HG02623 (cell line): Measurements from ENCODE around the gene ATP11A.

ENCODE experiments used
- ATAC-seq: cut with Tn5 transposase; IDR thresholded peaks from one replicate; pipeline ENCODE4 v1.9.1; 2021; ENCODE audit warnings: moderate library complexity; ENCODE audit not compliant: unreplicated experiment

Gene ATP11A

GRCh38 chr13:112689303-112690245, at the start of gene ATP11A:
Gene ATP11A (plus strand): TSS chr13:112690038. CDS start chr13:112690417, 379 bp downstream.
- ATAC-seq: peak; percentile 69

DNA sequence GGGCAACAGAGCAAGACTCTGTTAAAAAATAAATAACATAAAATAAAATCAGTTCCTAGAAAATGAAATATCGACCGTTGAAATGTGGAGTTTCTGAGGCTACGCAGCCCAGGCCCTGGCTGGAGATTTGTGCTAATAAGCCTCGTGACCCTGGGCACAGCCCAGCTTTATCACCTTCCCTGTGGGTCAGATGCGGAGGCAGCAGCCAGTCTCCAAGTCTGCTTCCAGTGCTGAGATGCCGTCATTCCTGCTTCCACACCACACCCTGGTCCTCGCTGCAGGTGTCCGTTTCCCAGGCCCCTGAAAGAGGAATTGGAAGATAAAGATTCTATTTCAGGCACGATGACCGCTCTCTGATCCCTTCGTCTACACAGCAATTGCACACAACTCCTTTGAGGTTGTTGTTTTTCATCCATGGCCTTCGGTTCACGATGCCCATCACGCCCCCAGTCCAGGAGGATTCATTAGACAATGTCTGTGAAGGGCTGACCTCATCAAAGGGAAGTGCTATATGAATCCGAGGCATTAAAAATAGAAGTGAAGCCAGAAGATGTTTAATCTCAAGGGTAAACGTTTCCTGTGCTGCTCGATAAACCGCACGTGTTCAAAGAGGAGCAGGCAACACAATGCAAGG, 48.3 kb upstream of the ATP11A start:
- ATAC-seq: no peak

- no peak for ATAC-seq
Measured at GRCh38 chr13:112642090-112642460, 47.8 kb upstream of the ATP11A start.

DNA sequence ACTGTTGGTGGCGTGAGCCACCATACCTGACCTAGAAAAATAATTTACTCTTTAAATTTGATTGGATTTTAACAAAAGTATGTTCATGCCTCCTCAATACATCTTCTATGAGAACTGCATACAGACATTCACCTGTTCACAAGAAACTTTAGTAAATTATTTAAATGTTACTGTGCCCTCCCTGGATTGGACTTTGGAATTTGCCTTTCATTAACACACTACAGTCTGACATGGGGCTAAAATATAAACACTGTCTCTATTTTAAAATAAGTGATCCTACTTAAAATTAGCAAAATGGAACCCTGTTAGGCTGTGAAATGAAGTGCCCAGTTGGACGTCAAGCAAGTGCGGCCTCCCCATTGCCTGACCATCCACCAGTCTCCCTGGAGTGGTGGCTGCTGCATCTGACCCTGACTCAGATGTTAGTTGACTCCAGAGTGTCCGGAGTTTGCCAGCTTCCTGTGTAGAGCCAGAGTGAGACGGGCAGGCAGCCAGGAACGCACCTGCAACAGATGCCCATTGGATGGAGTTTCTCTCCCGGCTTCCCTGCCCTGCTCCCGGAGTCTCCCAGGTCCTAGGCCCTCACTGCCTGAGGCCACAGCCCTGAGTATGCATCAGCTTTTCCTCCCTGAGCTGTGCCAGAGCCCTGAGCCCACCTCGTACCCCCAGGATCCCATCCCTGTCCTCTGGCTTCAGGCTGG, 45.9 kb upstream of the ATP11A start:
- no peak for ATAC-seq

GRCh38 chr13:112645327-112645914, 44.4 kb upstream of the ATP11A start:
- ATAC-seq: no peak

DNA sequence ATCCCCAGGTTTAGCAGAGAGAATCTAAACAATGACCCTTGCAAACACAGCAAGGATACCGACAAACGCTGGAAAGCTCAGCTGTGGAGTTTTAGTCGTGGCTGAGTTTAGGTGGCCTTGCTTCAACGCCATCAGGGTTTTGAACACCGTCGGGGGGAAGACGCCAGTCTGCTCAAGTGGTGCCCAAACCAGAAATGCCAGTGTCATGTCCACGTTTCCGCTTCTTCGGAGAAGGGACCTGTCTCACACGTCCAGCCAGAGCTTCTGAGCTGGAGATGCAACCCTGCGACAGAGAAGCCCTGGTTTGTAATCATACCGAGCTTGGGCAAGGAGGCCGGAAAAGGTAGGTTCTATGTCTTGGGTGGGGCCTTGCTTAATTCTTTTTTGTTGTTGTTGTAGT, 42.6 kb upstream of the ATP11A start:
- ATAC-seq: no peak

GRCh38 chr13:112648101-112648500, 41.7 kb upstream of the ATP11A start:
- ATAC-seq: no peak

DNA sequence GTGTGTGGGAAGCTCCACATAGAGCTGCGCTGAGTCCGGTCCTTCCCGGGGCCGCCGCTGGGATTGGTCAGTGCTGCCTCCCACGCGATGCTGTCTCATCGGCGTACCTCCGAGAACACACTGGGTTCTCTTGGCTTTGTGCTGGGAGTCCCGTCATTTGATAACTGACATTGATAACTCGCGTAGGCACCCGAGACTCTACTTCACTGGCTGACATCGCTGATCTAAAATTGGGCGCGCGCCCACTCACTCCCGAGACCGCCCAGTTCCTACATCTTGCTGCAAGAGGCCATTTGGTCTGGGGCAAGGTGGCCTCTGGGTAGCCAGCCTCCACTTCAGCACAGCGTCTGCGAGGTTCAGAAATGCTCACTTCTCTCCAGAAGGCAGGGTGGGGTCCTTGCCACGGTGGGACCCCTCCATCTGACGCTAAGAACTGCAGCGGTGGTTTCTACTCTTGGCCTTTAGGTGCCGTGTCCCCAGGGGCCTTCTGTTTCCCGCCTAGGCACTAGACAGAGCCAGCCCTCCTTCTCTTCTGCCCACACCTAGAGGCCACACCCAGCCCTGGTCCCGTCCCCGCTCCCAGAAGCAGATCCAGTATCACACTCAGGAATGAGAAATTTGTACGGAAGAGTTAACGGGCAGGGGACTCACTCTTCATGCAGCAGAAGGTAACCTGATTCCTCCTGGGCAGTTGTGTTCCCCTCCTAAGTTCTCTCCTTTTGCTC, 40.7 kb upstream of the ATP11A start:
- no peak for ATAC-seq

GRCh38 chr13:112651311-112651710, 38.5 kb upstream of the ATP11A start:
- no peak for ATAC-seq

GRCh38 chr13:112651750-112652511, 37.9 kb upstream of the ATP11A start:
- no peak for ATAC-seq

GRCh38 chr13:112652512-112653070, 37.2 kb upstream of the ATP11A start:
- no peak for ATAC-seq

DNA sequence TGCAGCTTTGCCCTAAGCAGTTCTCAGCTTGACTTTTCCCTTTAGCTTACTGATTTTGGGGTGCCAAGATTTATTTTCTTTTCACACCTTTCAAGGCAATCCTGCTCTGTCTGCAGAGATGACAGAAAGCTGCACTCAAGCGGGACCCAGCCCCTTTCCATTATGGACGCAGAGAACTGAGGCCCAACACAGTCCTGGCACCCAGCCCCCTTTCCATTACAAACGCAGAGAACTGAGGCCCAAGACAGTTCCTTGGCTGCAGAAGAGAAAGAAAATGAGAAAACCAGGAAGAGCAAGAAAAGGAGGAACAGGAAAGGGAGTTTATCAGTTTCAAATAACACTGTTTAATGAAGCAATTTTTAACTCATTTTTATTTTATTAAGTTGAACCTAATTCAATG, 36.8 kb upstream of the ATP11A start:
- ATAC-seq: no peak

- ATAC-seq: no peak
Measured at GRCh38 chr13:112655913-112656312, 33.9 kb upstream of the ATP11A start.

DNA sequence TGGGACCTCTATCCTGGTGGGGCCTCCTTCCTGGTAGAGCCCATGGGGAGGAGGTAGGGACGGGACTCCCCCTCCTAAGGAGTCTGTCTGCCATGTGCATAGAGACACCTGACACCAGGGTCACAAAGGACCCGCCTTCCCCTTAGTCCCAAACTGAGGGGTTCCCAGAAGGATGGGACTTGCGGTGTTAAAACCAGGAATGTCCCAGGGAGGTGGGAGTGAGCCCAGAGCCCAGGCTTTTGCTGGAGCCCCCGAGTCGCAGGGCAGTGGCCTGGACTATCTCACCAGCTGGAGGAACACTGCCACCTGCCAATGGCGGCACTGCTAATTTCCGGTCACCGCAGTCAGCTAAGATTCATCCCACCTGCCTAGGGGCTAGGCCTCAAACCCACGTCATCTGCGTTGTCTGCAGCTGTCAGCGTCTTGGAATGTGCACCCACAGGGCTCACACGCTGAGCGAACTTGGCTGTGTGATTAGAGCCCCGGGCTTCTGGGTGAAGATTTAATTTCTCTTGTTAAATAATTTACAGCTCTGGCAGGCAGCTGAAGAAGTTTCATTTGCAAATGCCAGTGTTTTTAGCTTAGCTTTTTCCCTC, 31.9 kb upstream of the ATP11A start:
- ATAC-seq: no peak

GRCh38 chr13:112658808-112659207, 31.0 kb upstream of the ATP11A start:
- ATAC-seq: no peak

DNA sequence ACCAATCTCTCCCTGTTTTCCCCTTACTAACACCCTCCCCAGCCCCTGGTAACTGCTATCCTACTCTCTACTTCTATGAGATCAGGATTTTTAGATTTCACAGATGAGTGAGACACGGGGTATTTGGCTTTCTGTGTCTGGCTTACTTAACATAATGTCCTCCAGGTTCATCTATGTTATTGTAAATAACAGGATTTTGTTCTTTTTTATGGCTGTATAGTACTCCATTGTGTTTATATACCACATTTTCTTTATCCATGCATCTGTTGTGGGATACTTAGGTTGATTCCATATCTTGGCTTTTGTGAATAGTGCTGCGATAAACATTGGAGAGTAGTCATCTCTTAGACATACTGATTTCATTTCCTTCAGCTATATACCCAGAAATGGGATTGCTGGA, 28.5 kb upstream of the ATP11A start:
- ATAC-seq: no peak

DNA sequence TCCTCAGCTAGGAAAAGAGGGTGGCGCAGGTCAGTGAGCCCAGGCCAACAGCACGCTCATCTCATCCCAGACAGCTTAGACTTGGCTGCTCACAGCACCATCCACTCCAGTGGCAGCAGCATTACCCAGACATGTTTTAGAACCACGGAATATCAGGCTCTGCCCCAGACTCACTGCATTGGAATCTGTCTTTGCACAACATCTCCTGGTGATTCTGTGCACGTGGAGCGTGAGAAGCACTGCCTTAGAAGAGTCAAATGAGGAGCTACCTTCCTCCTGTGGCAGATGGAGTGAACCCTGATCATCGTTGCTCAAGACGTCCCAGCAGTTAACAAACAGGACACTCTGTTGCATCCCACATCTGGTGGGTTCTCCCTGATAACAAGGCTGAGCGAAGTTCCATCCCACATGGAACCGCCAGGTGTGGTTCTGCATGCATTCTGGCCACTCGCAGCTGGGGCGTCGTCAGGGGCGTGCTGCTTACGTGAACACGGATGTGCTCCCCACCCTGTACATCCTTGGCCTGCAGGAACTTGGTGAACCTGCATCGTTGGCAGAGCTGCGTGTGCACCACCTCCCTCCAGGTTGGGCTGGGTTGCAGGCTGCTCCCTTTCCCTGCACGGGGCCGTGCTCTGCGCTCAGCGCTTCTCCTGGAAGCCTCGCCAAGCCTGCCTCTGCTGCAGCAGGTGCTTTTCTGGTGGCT, 25.2 kb upstream of the ATP11A start:
- ATAC-seq: no peak

- no peak for ATAC-seq
Measured at GRCh38 chr13:112668924-112669323, 20.9 kb upstream of the ATP11A start.
